ENCODE results near the gene PIP5K1B. TPM values are rescaled to one million over a fixed set of nuclear protein-coding genes. Genes with fewer than 3 reads are reported as not detected.

Gene PIP5K1B
- total RNA-seq, 1 experiment from 2014 or later = 2.5 TPM

GRCh38 chr9:69027355-69028097 lies 322.5 kb downstream of the PIP5K1B start:
- Histone ChIP-seq H4K8ac (replicated peaks; ENCODE audit: insufficient read length, low read depth, low read length) (no peak overlapping the region), H3K4ac (ENCODE audit: low read depth, low read length) (no peak overlapping the region), H3T11ph (ENCODE audit: low read length) (no peak overlapping the region), H3K14ac (ENCODE audit: insufficient read depth, low read length) (no peak overlapping the region), H4K91ac (ENCODE audit: insufficient read length, low read depth, low read length) (no peak overlapping the region), H2BK12ac (ENCODE audit: insufficient read length, low read depth, low read length) (no peak overlapping the region), H2AK5ac (ENCODE audit: insufficient read length, low read length) (no peak overlapping the region), H3K9ac (ENCODE audit: extremely low read depth, insufficient read length, low read length) (no peak overlapping the region), H3K4me2 (ENCODE audit: insufficient read depth, insufficient read length, low read length) (no peak overlapping the region), H2BK5ac (ENCODE audit: insufficient read length, low read length) (no peak overlapping the region), H3K79me1 (ENCODE audit: insufficient read depth, low read depth, low read length, poor library complexity, severe bottlenecking) (no peaks in the 10 kb centered on the region), H2AFZ (ENCODE audit: low read length) (no peak overlapping the region), H3K18ac (ENCODE audit: insufficient read length, low read depth, low read length) (no peak overlapping the region), H4K5ac (ENCODE audit: insufficient read length, low read depth, low read length) (no peak overlapping the region), H4K20me1 (ENCODE audit: control insufficient read depth, insufficient read depth, insufficient read length) (no peaks in the 10 kb centered on the region), H3K79me2 (ENCODE audit: insufficient read depth, low read length) (no peaks in the 10 kb centered on the region), H2BK120ac (ENCODE audit: low read depth, low read length, poor library complexity, severe bottlenecking) (no peak overlapping the region), H3K9me3 (ENCODE audit: control insufficient read depth, low read depth, low read length) (peaks cover 4% of the 10 kb centered on the region), H3K4me1 (ENCODE audit: insufficient read depth, low read length) (no peaks in the 10 kb centered on the region; the same call in 1 of the 2 replicates), H3K27ac (ENCODE audit: insufficient read length, low read depth, low read length) (no peak overlapping the region), H3K23me2 (ENCODE audit: insufficient read length, low read depth, low read length, poor library complexity, severe bottlenecking) (no peaks in the 10 kb centered on the region), H3K23ac (ENCODE audit: insufficient read length, low read depth, low read length) (no peak overlapping the region), H3K27me3 (ENCODE audit: insufficient read depth, low read length) (no peaks in the 10 kb centered on the region), H2BK15ac (ENCODE audit: low read depth, low read length) (no peak overlapping the region), H3K56ac (ENCODE audit: insufficient read length, low read depth, low read length) (no peak overlapping the region), H2BK20ac (ENCODE audit: low read depth, low read length, poor library complexity, severe bottlenecking) (no peak overlapping the region)
- Mint-ChIP-seq H3K36me3 (ENCODE audit: insufficient read depth in 1 of 3, low read depth in 3 of 3) (peaks cover 4 to 6% (median 6%) of the 10 kb centered on the region in 3 experiments; a peak in 6 of 7 replicates), H3K27ac (no peak overlapping the region), H3K9me3 (peaks cover 6 to 7% of the 10 kb centered on the region in 2 experiments; a peak in 4 of 5 replicates), H3K27me3 (ENCODE audit: low read depth) (no peaks in the 10 kb centered on the region), H3K4me3 (no peak overlapping the region), H3K4me1 (peaks cover 16 to 25% of the 10 kb centered on the region in 2 experiments)
- WGBS (ENCODE audit: extremely low coverage, insufficient read length, low lambda C conversion rate) = no CpG with 5 or more reads among the region's 5 CpGs
- DNase-seq = peak; percentile 49
- TF ChIP-seq CTCF (conservative IDR thresholded peaks at IDR 0.05) = peak; percentile 85
